GM19099 (cell line): ENCODE data around the gene FARP2.

ENCODE experiments used
- POLR2A ChIP-seq: IDR thresholded peaks from 3 replicates; pipeline ENCODE4 v1.6.1; 2011; ENCODE audit warnings: low read depth; ENCODE audit not compliant: insufficient read length; ENCODE audit errors: extremely low read depth

Gene FARP2

GRCh38 chr2:241317391-241317790 lies 38.7 kb upstream of the FARP2 start:
- TF ChIP-seq POLR2A = no peak

- TF ChIP-seq POLR2A = no peak
Measured at GRCh38 chr2:241320394-241320793, 35.7 kb upstream of the FARP2 start.

GRCh38 chr2:241321033-241321432 lies 35.1 kb upstream of the FARP2 start:
- no peak for TF ChIP-seq POLR2A

- TF ChIP-seq POLR2A = no peak
Measured at GRCh38 chr2:241321886-241322285, 34.2 kb upstream of the FARP2 start.

GRCh38 chr2:241323778-241324177 lies 32.3 kb upstream of the FARP2 start:
- TF ChIP-seq POLR2A = no peak

GRCh38 chr2:241324775-241325174 lies 31.3 kb upstream of the FARP2 start:
- TF ChIP-seq POLR2A = no peak

- TF ChIP-seq POLR2A = no peak
Measured at GRCh38 chr2:241325257-241325656, 30.8 kb upstream of the FARP2 start.

GRCh38 chr2:241329669-241330615 lies 26.1 kb upstream of the FARP2 start:
- TF ChIP-seq POLR2A = no peak

- TF ChIP-seq POLR2A = no peak
Measured at GRCh38 chr2:241330616-241330981, 25.5 kb upstream of the FARP2 start.

- no peak for TF ChIP-seq POLR2A
Measured at GRCh38 chr2:241334813-241335212, 21.3 kb upstream of the FARP2 start.

- no peak for TF ChIP-seq POLR2A
Measured at GRCh38 chr2:241339839-241340630, 16.1 kb upstream of the FARP2 start.

GRCh38 chr2:241340631-241341163 lies 15.4 kb upstream of the FARP2 start:
- no peak for TF ChIP-seq POLR2A

- TF ChIP-seq POLR2A = no peak
Measured at GRCh38 chr2:241344925-241345651, 11.0 kb upstream of the FARP2 start.

GRCh38 chr2:241349941-241350340 lies 6.1 kb upstream of the FARP2 start:
- TF ChIP-seq POLR2A = no peak

- no peak for TF ChIP-seq POLR2A
Measured at GRCh38 chr2:241350530-241350877, 5.6 kb upstream of the FARP2 start.
